Gastroesophageal sphincter (tissue), 4 donors: Measurements from ENCODE around the gene ARFGAP1. TPM values are rescaled to one million over a fixed set of nuclear protein-coding genes. Genes with fewer than 3 reads are reported as not detected.
A peak's percentile ranks its signal among the peaks of the same experiment; 100 is the strongest.

Experiments
- ATAC-seq: fragments of 150-250 bp; one replicate; pipeline ENCODE4 v1.9.1; 2016; ENCODE audit warnings: mild to moderate bottlenecking, moderate library complexity
- H3K27ac ChIP-seq, 4 donors: fragments of 200-600 bp; sonication (generic) in 3 of 4; 1 replicate in 3 of 4; 2 replicates in 1 of 4; pipeline ENCODE4 v1.5.1; 2016 to 2019
- H3K27me3 ChIP-seq: fragments of 200-600 bp; sonication (generic); one replicate; pipeline ENCODE4 v1.5.1; 2019
- H3K36me3 ChIP-seq, 2 donors: fragments of 200-600 bp; sonication (generic); one replicate each; pipeline ENCODE4 v1.5.1; 2019; ENCODE audit warnings: control low read depth in 1 of 2
- H3K4me1 ChIP-seq, 3 donors: fragments of 200-600 bp; sonication (generic); 1 replicate in 2 of 3; 2 replicates in 1 of 3; pipeline ENCODE4 v1.5.1; 2016 to 2019; ENCODE audit warnings: control low read depth in 2 of 3
- H3K4me3 ChIP-seq, 2 donors: fragments of 200-600 bp; sonication (generic); one replicate each; pipeline ENCODE4 v1.5.1; 2019; ENCODE audit warnings: mild to moderate bottlenecking in 1 of 2, moderate library complexity in 1 of 2
- H3K9me3 ChIP-seq, 3 donors: fragments of 200-600 bp; sonication (generic); one replicate each; pipeline ENCODE4 v1.5.1; 2017 to 2019; ENCODE audit warnings: control low read depth in 2 of 3
- CTCF ChIP-seq, 4 experiments: fragments of 200-600 bp in 2 of 4; fragments of 450-650 bp in 2 of 4; sonication (generic) in 1 of 4; IDR thresholded peaks; one replicate each; pipeline ENCODE4 v1.5.1; 2017 to 2019; ENCODE audit warnings: antibody characterized with exemption in 4 of 4, mild to moderate bottlenecking in 2 of 4, moderate library complexity in 2 of 4
- EP300 ChIP-seq: sonication (generic); formaldehyde crosslinking; IDR thresholded peaks from one replicate; pipeline ENCODE4 v1.6.1; 2017; ENCODE audit warnings: antibody characterized with exemption, mild to moderate bottlenecking
- POLR2A ChIP-seq, 2 donors: fragments of 450-650 bp; IDR thresholded peaks; one replicate each; pipeline ENCODE4 v1.6.1; 2017; ENCODE audit warnings: antibody characterized with exemption in 2 of 2, mild to moderate bottlenecking in 2 of 2, moderate library complexity in 1 of 2
- POLR2AphosphoS5 ChIP-seq: sonication (generic); formaldehyde crosslinking; IDR thresholded peaks from one replicate; pipeline ENCODE4 v1.6.1; 2017; ENCODE audit warnings: antibody characterized with exemption
- WGBS, 2 donors: methylation state at CpG; one replicate each; pipeline ENCODE4 v1.1.5; 2018; ENCODE audit warnings: low coverage in 1 of 2; 5-methylcytosine and 5-hydroxymethylcytosine counted together
- total RNA-seq, 4 donors: library from RNA; depleted of rRNA; stranded (reverse); fragments of >200 nt; gene quantifications; one replicate each; pipeline ENCODE4 v1.1.0, GENCODE V29; 2016

ARFGAP1 gene
- total RNA-seq, 4 donors from 2014 or later = 35.0 to 50.1 (median 45.2) TPM

GRCh38 chr20:63321148-63321831 lies 48.7 kb downstream of the ARFGAP1 start:
- no peaks in the 10 kb centered on the region for H3K9me3 ChIP-seq
- no peaks in the 10 kb centered on the region for H3K36me3 ChIP-seq
- peaks cover 0 to 8% (median 0%) of the 10 kb centered on the region in 3 donors for H3K4me1 ChIP-seq
- ATAC-seq = peak; percentile 62
- no CpG with 5 or more reads among the region's 20 CpGs for WGBS, 2 donors
- H3K27me3 ChIP-seq = peaks cover 77% of the 10 kb centered on the region
- H3K27ac ChIP-seq = no peak overlapping the region
- H3K4me3 ChIP-seq = no peak overlapping the region
- TF ChIP-seq EP300 = no peak
- no peak for TF ChIP-seq CTCF (IDR thresholded peaks at IDR 0.05)
- TF ChIP-seq POLR2AphosphoS5 = no peak
- TF ChIP-seq POLR2A (IDR thresholded peaks at IDR 0.05) = no peak

GRCh38 chr20:63322146-63322932 lies 49.7 kb downstream of the ARFGAP1 start:
- TF ChIP-seq EP300 (no peak), POLR2A (IDR thresholded peaks at IDR 0.05) (no peak), POLR2AphosphoS5 (no peak), CTCF (IDR thresholded peaks at IDR 0.05) (no peak)
- no peak for ATAC-seq
- Histone ChIP-seq H3K27ac (no peak overlapping the region), H3K36me3 (no peaks in the 10 kb centered on the region), H3K4me1 (peaks cover 0 to 8% (median 0%) of the 10 kb centered on the region in 3 donors), H3K9me3 (no peaks in the 10 kb centered on the region), H3K4me3 (no peak overlapping the region), H3K27me3 (peaks cover 79% of the 10 kb centered on the region)
- WGBS, 2 donors = 60% methylated on average over 1 of the region's 34 CpGs; no CpG with 5 or more reads in 1 of the 2 donors

- Histone ChIP-seq H3K36me3 (no peaks in the 10 kb centered on the region), H3K27ac (no peak overlapping the region), H3K4me1 (peaks cover 0 to 8% (median 0%) of the 10 kb centered on the region in 3 donors), H3K4me3 (no peak overlapping the region), H3K27me3 (peaks cover 85% of the 10 kb centered on the region), H3K9me3 (no peaks in the 10 kb centered on the region)
- ATAC-seq = no peak
- WGBS, 2 donors = 23 to 26% methylated on average over 13 to 14 of the region's 15 CpGs
- TF ChIP-seq POLR2AphosphoS5 (no peak), EP300 (no peak), POLR2A (IDR thresholded peaks at IDR 0.05) (no peak), CTCF (IDR thresholded peaks at IDR 0.05) (no peak)
These were observed 50.3 kb downstream of the ARFGAP1 start for GRCh38 chr20:63322933-63323273.

GRCh38 chr20:63323357-63323981 lies 50.9 kb downstream of the ARFGAP1 start:
- ATAC-seq = no peak
- no peak for TF ChIP-seq CTCF (IDR thresholded peaks at IDR 0.05)
- TF ChIP-seq POLR2AphosphoS5 = no peak
- no peak for TF ChIP-seq POLR2A (IDR thresholded peaks at IDR 0.05)
- TF ChIP-seq EP300 = no peak
- Histone ChIP-seq H3K4me3 (no peak overlapping the region), H3K4me1 (peaks cover 0 to 8% (median 0%) of the 10 kb centered on the region in 3 donors), H3K27ac (no peak overlapping the region), H3K27me3 (peaks cover 89% of the 10 kb centered on the region), H3K9me3 (no peaks in the 10 kb centered on the region), H3K36me3 (no peaks in the 10 kb centered on the region)
- WGBS, 2 donors = 54 to 68% methylated on average over 12 to 17 of the region's 18 CpGs
